ENCODE results near the gene DNAH7. TPM values are rescaled to one million over a fixed set of nuclear protein-coding genes. Genes with fewer than 3 reads are reported as not detected.

Gene DNAH7
- total and polyA plus RNA-seq, 2 of the 13 experiments (the other 11 are each of a cell fraction or from before 2014, with no cell fraction given) = 0.09 TPM; not detected in 1

DNA sequence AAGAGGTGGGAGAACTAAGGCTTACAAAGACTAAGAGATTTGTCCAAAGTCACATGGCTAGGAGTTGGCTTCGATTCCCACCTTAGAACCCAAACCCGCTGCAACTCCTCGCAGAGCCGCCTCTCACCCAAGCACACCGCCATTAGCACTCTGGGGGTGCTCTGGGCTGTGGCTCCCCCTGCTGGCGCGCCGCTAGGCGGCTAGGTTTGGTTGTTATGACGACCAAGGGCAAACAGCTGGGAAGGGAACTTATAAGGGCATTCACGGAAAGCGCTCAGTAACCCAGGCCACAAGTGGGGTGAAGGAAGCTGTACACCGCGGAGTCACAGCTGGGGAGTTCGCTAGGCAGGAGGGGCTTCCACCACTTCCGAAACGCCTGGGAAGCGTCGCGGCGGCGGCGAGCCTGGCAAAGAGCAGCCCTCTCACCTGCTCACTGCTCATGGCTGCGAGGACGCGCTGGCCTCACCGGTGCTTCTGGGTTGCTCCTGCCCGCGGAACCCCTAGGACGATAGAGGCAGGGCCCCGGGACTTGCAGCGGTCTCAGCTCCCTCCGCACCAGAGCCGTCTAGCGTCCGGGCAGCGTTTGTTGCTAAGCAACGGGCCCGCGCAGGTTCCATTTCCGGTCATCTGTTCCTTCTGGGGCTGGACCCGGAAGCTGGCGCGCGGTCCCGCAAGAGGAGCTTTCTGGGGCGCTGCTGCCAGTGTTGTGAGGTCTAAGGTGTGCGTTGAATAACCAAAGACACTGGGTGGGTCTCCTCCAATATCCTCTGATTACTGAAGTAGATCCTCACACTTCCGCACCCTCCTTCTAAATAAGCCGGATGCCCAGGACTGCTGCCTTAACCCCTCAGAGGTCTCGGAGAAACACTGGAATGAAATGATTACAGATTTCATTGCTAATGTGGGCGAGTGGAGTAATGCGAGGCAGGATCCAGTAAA, at the start of gene DNAH7 (continued):
- TF ChIP-seq BCL3 (CRISPR knock-in tag; IDR thresholded peaks at IDR 0.05) (0 out of 2 replicates have a peak, but pooled peaks have one; percentile 63), HOXD1 (CRISPR knock-in tag; IDR thresholded peaks at IDR 0.05) (peak; percentile 40; the same call in 1 of the 2 replicates), FOXK1 (CRISPR knock-in tag; IDR thresholded peaks at IDR 0.05; ENCODE audit: borderline replicate concordance, low read depth) (peak; percentile 47; the same call in 1 of the 2 replicates), ZNF777 (CRISPR knock-in tag; IDR thresholded peaks at IDR 0.05) (peak; percentile 98), ZNF205 (CRISPR knock-in tag; IDR thresholded peaks at IDR 0.05) (0 out of 2 replicates have a peak, but pooled peaks have one; percentile 29), NCOA2 (CRISPR knock-in tag; IDR thresholded peaks at IDR 0.05) (peak; percentile 25; the same call in 1 of the 2 replicates), ZNF761 (CRISPR knock-in tag; conservative IDR thresholded peaks at IDR 0.05) (0 out of 2 replicates have a peak, but pooled peaks have one; percentile 76), ZNF331 (CRISPR knock-in tag; IDR thresholded peaks at IDR 0.05) (peak; percentile 75; the same call in 1 of the 2 replicates), EED (CRISPR knock-in tag; IDR thresholded peaks at IDR 0.05) (peak; percentile 95), TCF7L2 (IDR thresholded peaks at IDR 0.05; ENCODE audit: low read depth, low read length) (no peak), ZNF441 (CRISPR knock-in tag; IDR thresholded peaks at IDR 0.05; ENCODE audit: borderline replicate concordance) (no peak), PHF20 (CRISPR knock-in tag; IDR thresholded peaks at IDR 0.05) (peak; percentile 85), CENPT (CRISPR knock-in tag; IDR thresholded peaks at IDR 0.05; ENCODE audit: low read depth) (no peak), ARNT2 (CRISPR knock-in tag; IDR thresholded peaks at IDR 0.05; ENCODE audit: low read depth) (peak; percentile 69; the same call in 1 of the 2 replicates), STAG1 (CRISPR knock-in tag; IDR thresholded peaks at IDR 0.05) (peak; percentile 67), ZNF550 (CRISPR knock-in tag; IDR thresholded peaks at IDR 0.05; ENCODE audit: borderline replicate concordance) (peak; percentile 79; the same call in 1 of the 2 replicates), KDM1A (CRISPR knock-in tag; IDR thresholded peaks at IDR 0.05) (no peak), JARID2 (CRISPR knock-in tag; IDR thresholded peaks at IDR 0.05; ENCODE audit: insufficient replicate concordance) (no peak), CBX2 (IDR thresholded peaks at IDR 0.05; ENCODE audit: low read depth, low read length) (no peak), CBX2 (CRISPR knock-in tag; IDR thresholded peaks at IDR 0.05; ENCODE audit: low read depth) (no peak)
- TF ChIP-seq, protein P1, sequence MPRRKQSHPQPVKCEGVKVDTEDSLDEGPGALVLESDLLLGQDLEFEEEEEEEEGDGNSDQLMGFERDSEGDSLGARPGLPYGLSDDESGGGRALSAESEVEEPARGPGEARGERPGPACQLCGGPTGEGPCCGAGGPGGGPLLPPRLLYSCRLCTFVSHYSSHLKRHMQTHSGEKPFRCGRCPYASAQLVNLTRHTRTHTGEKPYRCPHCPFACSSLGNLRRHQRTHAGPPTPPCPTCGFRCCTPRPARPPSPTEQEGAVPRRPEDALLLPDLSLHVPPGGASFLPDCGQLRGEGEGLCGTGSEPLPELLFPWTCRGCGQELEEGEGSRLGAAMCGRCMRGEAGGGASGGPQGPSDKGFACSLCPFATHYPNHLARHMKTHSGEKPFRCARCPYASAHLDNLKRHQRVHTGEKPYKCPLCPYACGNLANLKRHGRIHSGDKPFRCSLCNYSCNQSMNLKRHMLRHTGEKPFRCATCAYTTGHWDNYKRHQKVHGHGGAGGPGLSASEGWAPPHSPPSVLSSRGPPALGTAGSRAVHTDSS (CRISPR knock-in tag; conservative IDR thresholded peaks at IDR 0.05) = no peak
- TF ChIP-seq, protein P2, sequence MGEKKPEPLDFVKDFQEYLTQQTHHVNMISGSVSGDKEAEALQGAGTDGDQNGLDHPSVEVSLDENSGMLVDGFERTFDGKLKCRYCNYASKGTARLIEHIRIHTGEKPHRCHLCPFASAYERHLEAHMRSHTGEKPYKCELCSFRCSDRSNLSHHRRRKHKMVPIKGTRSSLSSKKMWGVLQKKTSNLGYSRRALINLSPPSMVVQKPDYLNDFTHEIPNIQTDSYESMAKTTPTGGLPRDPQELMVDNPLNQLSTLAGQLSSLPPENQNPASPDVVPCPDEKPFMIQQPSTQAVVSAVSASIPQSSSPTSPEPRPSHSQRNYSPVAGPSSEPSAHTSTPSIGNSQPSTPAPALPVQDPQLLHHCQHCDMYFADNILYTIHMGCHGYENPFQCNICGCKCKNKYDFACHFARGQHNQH (CRISPR knock-in tag; IDR thresholded peaks at IDR 0.05) = peak; percentile 17; the same call in 1 of the 2 replicates

Data from HepG2 (cell line).